ENCODE data around the gene SLC1A7. TPM values are rescaled to one million over a fixed set of nuclear protein-coding genes. Genes with fewer than 3 reads are reported as not detected.

Gene SLC1A7
- total and polyA plus RNA-seq, 2 donors (not counting 1 experiment from before 2014, with no cell fraction given), result 0.10 TPM; not detected in 1

DNA sequence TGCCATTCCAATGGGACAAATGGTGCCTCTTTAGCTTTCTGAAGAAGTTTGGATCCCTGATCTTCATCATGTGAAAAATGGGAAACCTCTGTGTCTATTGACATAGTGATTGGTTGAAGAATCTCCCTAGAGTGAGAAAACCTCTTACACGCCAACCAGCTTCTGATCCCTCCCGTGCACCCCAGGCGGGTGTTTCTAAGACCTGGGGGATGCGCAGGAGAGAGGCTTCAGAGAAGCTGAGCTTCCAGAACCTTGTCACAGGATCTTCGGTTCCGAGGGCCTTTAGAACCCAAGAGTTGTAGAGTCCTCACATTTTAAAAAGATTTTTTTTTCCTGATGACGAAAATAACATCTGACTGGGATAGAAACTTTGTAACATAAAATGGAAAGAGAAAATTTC is 69.2 kb downstream of the SLC1A7 start:
- ATAC-seq (ENCODE audit: low read depth) (no peak), DNase-seq (no peak)
- H2AFZ ChIP-seq (ENCODE audit: insufficient read depth, low read depth, low read length, poor library complexity, severe bottlenecking), result no peak overlapping the region
- H3K79me2 ChIP-seq (ENCODE audit: control insufficient read depth, insufficient read depth, low read length), result no peaks in the 10 kb centered on the region
- no peaks in the 10 kb centered on the region for H3K9me3 ChIP-seq (ENCODE audit: control extremely low read depth in 1 of 3, control insufficient read depth in 2 of 3, insufficient read depth in 1 of 3, low read length in 2 of 3)
- POLR2A ChIA-PET, result no interaction called here
- no peak overlapping the region for H3K4me2 ChIP-seq (replicated peaks; ENCODE audit: low read depth, low read length, poor library complexity, severe bottlenecking)
- intact Hi-C loops (cut with micrococcal nuclease), result no loop called here
- CTCF ChIA-PET, result no interaction called here
- H3K4me3 ChIP-seq (ENCODE audit: control extremely low read depth in 1 of 5, extremely low read depth in 1 of 5, insufficient read depth in 1 of 5, low read depth in 2 of 5, low read length in 4 of 5), result no peak overlapping the region
- H3K27ac Mint-ChIP-seq, result no peak overlapping the region
- no peak overlapping the region for H3K4me3 Mint-ChIP-seq
- H3K4me1 Mint-ChIP-seq, result no peaks in the 10 kb centered on the region
- H3K4me1 ChIP-seq (ENCODE audit: control insufficient read depth in 2 of 2, insufficient read depth in 2 of 2, low read length in 2 of 2), result no peaks in the 10 kb centered on the region
- no peaks in the 10 kb centered on the region for H3K36me3 ChIP-seq (replicated peaks in 1 of 2; ENCODE audit: control extremely low read depth in 1 of 2, control insufficient read depth in 1 of 2, extremely low read depth in 1 of 2, insufficient read depth in 2 of 2, low read length in 1 of 2)
- TF ChIP-seq, protein P1, sequence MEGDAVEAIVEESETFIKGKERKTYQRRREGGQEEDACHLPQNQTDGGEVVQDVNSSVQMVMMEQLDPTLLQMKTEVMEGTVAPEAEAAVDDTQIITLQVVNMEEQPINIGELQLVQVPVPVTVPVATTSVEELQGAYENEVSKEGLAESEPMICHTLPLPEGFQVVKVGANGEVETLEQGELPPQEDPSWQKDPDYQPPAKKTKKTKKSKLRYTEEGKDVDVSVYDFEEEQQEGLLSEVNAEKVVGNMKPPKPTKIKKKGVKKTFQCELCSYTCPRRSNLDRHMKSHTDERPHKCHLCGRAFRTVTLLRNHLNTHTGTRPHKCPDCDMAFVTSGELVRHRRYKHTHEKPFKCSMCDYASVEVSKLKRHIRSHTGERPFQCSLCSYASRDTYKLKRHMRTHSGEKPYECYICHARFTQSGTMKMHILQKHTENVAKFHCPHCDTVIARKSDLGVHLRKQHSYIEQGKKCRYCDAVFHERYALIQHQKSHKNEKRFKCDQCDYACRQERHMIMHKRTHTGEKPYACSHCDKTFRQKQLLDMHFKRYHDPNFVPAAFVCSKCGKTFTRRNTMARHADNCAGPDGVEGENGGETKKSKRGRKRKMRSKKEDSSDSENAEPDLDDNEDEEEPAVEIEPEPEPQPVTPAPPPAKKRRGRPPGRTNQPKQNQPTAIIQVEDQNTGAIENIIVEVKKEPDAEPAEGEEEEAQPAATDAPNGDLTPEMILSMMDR (IDR thresholded peaks at IDR 0.05), result no peak
- TF ChIP-seq EZH2 (IDR thresholded peaks at IDR 0.05; ENCODE audit: borderline replicate concordance, insufficient read depth, low read depth, low read length, poor library complexity, severe bottlenecking), result no peak
- H3K27me3 ChIP-seq (replicated peaks in 1 of 4; ENCODE audit: control extremely low read depth in 1 of 4, control insufficient read depth in 3 of 4, insufficient read depth in 4 of 4, low read length in 3 of 4), result no peaks in the 10 kb centered on the region
- 92% methylated on average over 4 of the region's 7 CpGs for WGBS (ENCODE audit: insufficient coverage)
- H4K20me1 ChIP-seq (ENCODE audit: control insufficient read depth, insufficient read depth, low read length, poor library complexity, severe bottlenecking), result no peaks in the 10 kb centered on the region
- H3K9me3 Mint-ChIP-seq (ENCODE audit: insufficient read depth), result no peaks in the 10 kb centered on the region
- H3K27ac ChIP-seq (ENCODE audit: low read length in 2 of 2), result no peak overlapping the region
- no peak overlapping the region for H3K9ac ChIP-seq (ENCODE audit: low read length)
- no peaks in the 10 kb centered on the region for H3K27me3 Mint-ChIP-seq

DNA sequence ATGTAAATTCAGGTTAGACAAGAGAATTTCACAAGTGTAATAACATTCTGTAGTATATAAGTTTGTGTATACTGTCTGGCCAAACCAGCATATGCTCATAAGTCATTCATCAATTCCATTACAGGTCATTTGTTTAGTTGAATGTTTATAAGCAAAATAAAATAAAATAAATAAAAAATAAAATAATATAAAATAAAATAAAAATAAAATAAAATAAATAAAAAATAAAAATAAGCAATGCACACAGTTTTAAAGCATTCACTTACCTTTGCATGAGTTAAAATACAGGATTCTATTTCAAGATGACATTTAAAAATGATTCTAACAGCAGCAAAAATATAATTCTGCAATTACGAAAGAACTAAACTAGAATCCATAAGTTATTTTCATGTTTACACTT is 70.5 kb downstream of the SLC1A7 start:
- Histone ChIP-seq H2AFZ (ENCODE audit: insufficient read depth, low read depth, low read length, poor library complexity, severe bottlenecking) (no peak overlapping the region), H3K27ac (ENCODE audit: low read length in 2 of 2) (no peak overlapping the region), H3K36me3 (replicated peaks in 1 of 2; ENCODE audit: control extremely low read depth in 1 of 2, control insufficient read depth in 1 of 2, extremely low read depth in 1 of 2, insufficient read depth in 2 of 2, low read length in 1 of 2) (no peaks in the 10 kb centered on the region), H3K9me3 (ENCODE audit: control extremely low read depth in 1 of 3, control insufficient read depth in 2 of 3, insufficient read depth in 1 of 3, low read length in 2 of 3) (no peaks in the 10 kb centered on the region), H3K9ac (ENCODE audit: low read length) (no peak overlapping the region), H3K4me2 (replicated peaks; ENCODE audit: low read depth, low read length, poor library complexity, severe bottlenecking) (no peak overlapping the region), H3K79me2 (ENCODE audit: control insufficient read depth, insufficient read depth, low read length) (no peaks in the 10 kb centered on the region), H3K4me1 (ENCODE audit: control insufficient read depth in 2 of 2, insufficient read depth in 2 of 2, low read length in 2 of 2) (no peaks in the 10 kb centered on the region), H3K4me3 (ENCODE audit: control extremely low read depth in 1 of 5, extremely low read depth in 1 of 5, insufficient read depth in 1 of 5, low read depth in 2 of 5, low read length in 4 of 5) (no peak overlapping the region), H3K27me3 (replicated peaks in 1 of 4; ENCODE audit: control extremely low read depth in 1 of 4, control insufficient read depth in 3 of 4, insufficient read depth in 4 of 4, low read length in 3 of 4) (no peaks in the 10 kb centered on the region), H4K20me1 (ENCODE audit: control insufficient read depth, insufficient read depth, low read length, poor library complexity, severe bottlenecking) (no peaks in the 10 kb centered on the region)
- POLR2A ChIA-PET, result no interaction called here
- H3K4me1 Mint-ChIP-seq, result no peaks in the 10 kb centered on the region
- intact Hi-C loops (cut with micrococcal nuclease), result no loop called here
- H3K9me3 Mint-ChIP-seq (ENCODE audit: insufficient read depth), result no peaks in the 10 kb centered on the region
- H3K27me3 Mint-ChIP-seq, result no peaks in the 10 kb centered on the region
- DNase-seq (no peak), ATAC-seq (ENCODE audit: low read depth) (no peak)
- no peak overlapping the region for H3K27ac Mint-ChIP-seq
- CTCF ChIA-PET, result no interaction called here
- WGBS (ENCODE audit: insufficient coverage), result no CpG with 5 or more reads among the region's 1 CpG
- TF ChIP-seq, protein P1 (IDR thresholded peaks at IDR 0.05), result no peak
- TF ChIP-seq EZH2 (IDR thresholded peaks at IDR 0.05; ENCODE audit: borderline replicate concordance, insufficient read depth, low read depth, low read length, poor library complexity, severe bottlenecking), result no peak
- H3K4me3 Mint-ChIP-seq, result no peak overlapping the region
